Lung (tissue), 12 donors: ENCODE data around the gene COX20. TPM values are rescaled to one million over a fixed set of nuclear protein-coding genes. Genes with fewer than 3 reads are reported as not detected.

Source experiments
- ATAC-seq: fragments of 200-7000 bp; cut with Tn5 transposase; one replicate; pipeline ENCODE4 v1.9.1; 2020; ENCODE audit warnings: moderate number of reproducible peaks; ENCODE audit not compliant: insufficient read depth, low FRiP score
- DNase-seq, 3 donors: peaks; one replicate each; pipeline ENCODE4 v3.0.0-alpha.2; 2013 to 2017
- H3K27ac ChIP-seq, 2 donors: one replicate each; pipeline ENCODE4 v1.5.1; 2013; ENCODE audit warnings: mild to moderate bottlenecking in 2 of 2, moderate library complexity in 2 of 2, control low read depth in 1 of 2, inconsistent platforms in 1 of 2, low read depth in 1 of 2, low read length in 1 of 2
- H3K27me3 ChIP-seq, 3 donors: one replicate each; pipeline ENCODE4 v1.5.1; 2013; ENCODE audit warnings: low read length in 2 of 3; ENCODE audit not compliant: control insufficient read depth in 3 of 3, insufficient read depth in 3 of 3
- H3K36me3 ChIP-seq, 4 donors: one replicate each; pipeline ENCODE4 v1.5.1; 2013; ENCODE audit warnings: low read length in 4 of 4, mild to moderate bottlenecking in 1 of 4, moderate library complexity in 1 of 4; ENCODE audit not compliant: control insufficient read depth in 4 of 4, insufficient read depth in 4 of 4
- H3K4me1 ChIP-seq, 5 donors: one replicate each; pipeline ENCODE4 v1.5.1; 2013; ENCODE audit warnings: low read length in 5 of 5, mild to moderate bottlenecking in 2 of 5, moderate library complexity in 1 of 5; ENCODE audit not compliant: control insufficient read depth in 5 of 5, insufficient read depth in 5 of 5
- H3K4me3 ChIP-seq: one replicate; pipeline ENCODE4 v1.5.1; 2013; ENCODE audit warnings: mild to moderate bottlenecking, control low read depth, moderate library complexity
- H3K9ac ChIP-seq, 2 donors: one replicate each; pipeline ENCODE4 v1.5.1; 2013; ENCODE audit warnings: low read length in 2 of 2, control low read depth in 1 of 2; ENCODE audit not compliant: insufficient read depth in 1 of 2
- H3K9me3 ChIP-seq, 4 donors: one replicate each; pipeline ENCODE4 v1.5.1; 2013; ENCODE audit warnings: low read length in 3 of 4, mild to moderate bottlenecking in 1 of 4, moderate library complexity in 1 of 4; ENCODE audit not compliant: control insufficient read depth in 4 of 4, insufficient read depth in 3 of 4
- WGBS, 2 donors: extraction: QIAGEN DNeasy Blood & Tissue Kit; methylation state at CpG; one replicate each; pipeline ENCODE4 v1.1.7; 2013; 5-methylcytosine and 5-hydroxymethylcytosine counted together
- polyA plus RNA-seq, 2 donors: library from polyadenylated mRNA; stranded (reverse); fragments of 200-250 nt; gene quantifications; one replicate each; pipeline ENCODE4 v1.2.1, GENCODE V29; 2013
- total RNA-seq, 2 donors: library from RNA; depleted of rRNA in 1 of 2; stranded (reverse); fragments of >200 nt in 1 of 2; gene quantifications; one replicate each; pipeline ENCODE4 v1.2.1, GENCODE V29; 2014 to 2021
- TF ChIP-seq, protein P1 (sequence below): IDR thresholded peaks from 2 replicates; pipeline ENCODE4 v1.5.1; 2012; ENCODE audit warnings: mild to moderate bottlenecking; ENCODE audit errors: control extremely low read depth, extremely low read depth
- donor health status: control.
- donor health status: control.
- donor health status: Bipolar disorder and iron deficiency.
- donor health status: healthy.
- donor health status: DM: yes; HTN: yes; CAD: no.

Gene COX20
- total and polyA plus RNA-seq, 4 donors: 23.4 to 53.2 (median 31.3) TPM

DNA sequence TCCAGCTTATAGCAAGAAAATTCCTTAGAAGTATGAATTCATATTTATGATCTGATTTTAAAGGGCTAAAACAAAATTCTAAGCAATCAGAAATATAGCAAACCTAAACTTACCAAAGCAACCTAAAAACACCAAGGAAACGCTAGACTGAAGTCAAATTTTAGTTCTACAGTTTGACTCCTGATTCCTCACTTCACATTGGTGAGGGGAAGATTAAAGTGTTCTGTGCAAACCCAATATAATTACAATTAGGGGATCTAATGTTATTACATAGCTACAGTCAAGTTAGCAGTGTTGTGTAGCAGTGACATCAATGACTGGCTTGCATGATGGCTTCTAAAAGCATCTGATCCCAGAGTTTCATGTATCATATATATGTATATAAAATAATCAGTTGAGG, 17.2 kb downstream of the COX20 start:
- peaks cover 0 to 7% (median 0%) of the 10 kb centered on the region in 5 donors for H3K4me1 ChIP-seq
- H3K27ac ChIP-seq: no peak overlapping the region
- TF ChIP-seq, protein P1, sequence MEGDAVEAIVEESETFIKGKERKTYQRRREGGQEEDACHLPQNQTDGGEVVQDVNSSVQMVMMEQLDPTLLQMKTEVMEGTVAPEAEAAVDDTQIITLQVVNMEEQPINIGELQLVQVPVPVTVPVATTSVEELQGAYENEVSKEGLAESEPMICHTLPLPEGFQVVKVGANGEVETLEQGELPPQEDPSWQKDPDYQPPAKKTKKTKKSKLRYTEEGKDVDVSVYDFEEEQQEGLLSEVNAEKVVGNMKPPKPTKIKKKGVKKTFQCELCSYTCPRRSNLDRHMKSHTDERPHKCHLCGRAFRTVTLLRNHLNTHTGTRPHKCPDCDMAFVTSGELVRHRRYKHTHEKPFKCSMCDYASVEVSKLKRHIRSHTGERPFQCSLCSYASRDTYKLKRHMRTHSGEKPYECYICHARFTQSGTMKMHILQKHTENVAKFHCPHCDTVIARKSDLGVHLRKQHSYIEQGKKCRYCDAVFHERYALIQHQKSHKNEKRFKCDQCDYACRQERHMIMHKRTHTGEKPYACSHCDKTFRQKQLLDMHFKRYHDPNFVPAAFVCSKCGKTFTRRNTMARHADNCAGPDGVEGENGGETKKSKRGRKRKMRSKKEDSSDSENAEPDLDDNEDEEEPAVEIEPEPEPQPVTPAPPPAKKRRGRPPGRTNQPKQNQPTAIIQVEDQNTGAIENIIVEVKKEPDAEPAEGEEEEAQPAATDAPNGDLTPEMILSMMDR: no peak
- ATAC-seq (no peak), DNase-seq (no peak)
- peaks cover 16 to 68% (median 51%) of the 10 kb centered on the region in 4 donors for H3K36me3 ChIP-seq
- WGBS, 2 donors: 98 to 100% methylated on average over 1 of the region's 1 CpG
- H3K9ac ChIP-seq: no peak overlapping the region
- no peaks in the 10 kb centered on the region for H3K27me3 ChIP-seq
- no peaks in the 10 kb centered on the region for H3K9me3 ChIP-seq
- H3K4me3 ChIP-seq: no peak overlapping the region

DNA sequence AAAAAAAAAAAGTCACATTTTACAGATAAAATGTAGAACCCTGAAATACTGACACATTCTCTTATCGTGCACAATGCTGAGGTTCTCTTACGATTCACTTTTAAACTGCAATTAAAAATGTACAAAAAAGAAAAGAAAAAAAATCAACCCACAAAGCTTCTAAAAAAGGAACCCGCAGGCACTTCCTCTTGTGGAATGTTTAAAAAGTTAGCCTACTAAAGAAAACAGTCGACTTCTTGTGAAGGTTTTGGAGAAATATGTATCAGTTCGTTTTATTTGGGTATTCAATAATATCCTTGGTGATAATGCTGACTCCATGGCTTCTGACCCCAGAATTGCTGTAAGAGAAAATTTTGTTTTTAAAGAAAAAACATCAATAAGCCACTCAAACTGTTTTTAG, 18.7 kb downstream of the COX20 start:
- H3K4me1 ChIP-seq: peaks cover 0 to 7% (median 2%) of the 10 kb centered on the region in 5 donors
- TF ChIP-seq, protein P1: no peak
- no peak for ATAC-seq

DNA sequence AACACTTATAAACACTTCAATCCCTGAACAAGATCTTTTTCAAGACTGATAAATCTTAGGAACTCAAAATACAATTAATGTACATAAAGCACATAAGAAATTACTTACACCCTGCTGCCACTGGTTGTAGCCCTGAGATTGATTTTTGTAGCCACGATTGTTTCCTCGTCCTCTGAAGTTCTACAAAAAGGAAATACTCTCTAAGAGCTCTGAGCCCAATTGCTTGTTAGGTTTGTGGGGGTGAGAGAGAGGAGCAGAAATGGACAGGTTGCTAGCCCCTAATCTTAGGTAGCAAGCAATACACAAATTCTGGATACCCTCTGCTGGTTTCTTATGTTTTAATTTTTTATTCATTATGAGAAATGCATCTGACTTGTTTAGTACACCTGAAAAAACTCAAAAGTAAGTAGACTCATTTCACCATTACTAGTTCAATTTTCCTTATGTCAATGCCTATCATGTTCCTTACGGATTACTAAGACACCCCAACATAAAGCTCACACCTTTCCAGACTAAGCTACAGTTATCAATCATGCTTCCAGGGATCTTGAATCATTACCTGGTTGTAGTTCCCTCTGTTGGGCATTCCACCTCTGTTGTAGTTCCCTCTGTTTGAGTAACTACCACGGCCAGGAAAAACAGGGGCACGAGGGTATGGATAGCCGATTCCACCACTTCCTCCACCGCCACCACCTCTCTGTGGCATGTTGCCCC, 19.6 kb downstream of the COX20 start:
- Histone ChIP-seq H3K27me3 (no peaks in the 10 kb centered on the region), H3K4me1 (peaks cover 0 to 11% (median 3%) of the 10 kb centered on the region in 5 donors), H3K36me3 (peaks cover 23 to 90% (median 64%) of the 10 kb centered on the region in 4 donors), H3K9me3 (no peaks in the 10 kb centered on the region), H3K27ac (no peak overlapping the region), H3K4me3 (no peak overlapping the region), H3K9ac (no peak overlapping the region)
- no peak for DNase-seq
- no peak for ATAC-seq
- TF ChIP-seq, protein P1: no peak
- WGBS, 2 donors: 34 to 57% methylated on average over 7 of the region's 7 CpGs

More for the DNA sequence above, 18.7 kb downstream of the COX20 start:
- H3K9me3 ChIP-seq: no peaks in the 10 kb centered on the region
- no peak overlapping the region for H3K4me3 ChIP-seq
- H3K27ac ChIP-seq: no peak overlapping the region
- WGBS, 2 donors: 20 to 40% methylated on average over 5 of the region's 5 CpGs
- H3K9ac ChIP-seq: no peak overlapping the region
- H3K36me3 ChIP-seq: peaks cover 19 to 82% (median 58%) of the 10 kb centered on the region in 4 donors
- no peaks in the 10 kb centered on the region for H3K27me3 ChIP-seq
- no peak for DNase-seq
